ENCODE measurements around the gene LZIC.
"Not testable (repeated sequence)": the region's sequence is repeated elsewhere in the genome, so short reads cannot be mapped to it uniquely, and the experiment has no call there.

Gene LZIC

GRCh38 chr1:9942939-9943788, at the start of gene LZIC, which contains the start of gene NMNAT1:
LZIC (minus strand) TSS chr1:9943391; CDS start chr1:9936619, 6,772 bp downstream.
NMNAT1 (plus strand) TSS chr1:9943475; CDS start chr1:9972074, 28,599 bp downstream.
- peak; percentile 82 to 87 for DNase-seq

- no peak for DNase-seq
Measured at GRCh38 chr1:9992910-9993309, 49.7 kb upstream of the LZIC start.

- DNase-seq: no peak
Measured at GRCh38 chr1:9990944-9991343, 47.8 kb upstream of the LZIC start.

GRCh38 chr1:9989773-9990172, 46.6 kb upstream of the LZIC start:
- DNase-seq: no peak

GRCh38 chr1:9985001-9985400, 41.8 kb upstream of the LZIC start:
- DNase-seq: no peak

- no peak for DNase-seq
Measured at GRCh38 chr1:9984253-9984652, 41.1 kb upstream of the LZIC start.

- no peak for DNase-seq
Measured at GRCh38 chr1:9960706-9961562, 17.7 kb upstream of the LZIC start.

- DNase-seq: no peak
Measured at GRCh38 chr1:9960011-9960410, 16.8 kb upstream of the LZIC start.

- DNase-seq: no peak
Measured at GRCh38 chr1:9957726-9958125, 14.5 kb upstream of the LZIC start.

GRCh38 chr1:9946315-9946714, 3.1 kb upstream of the LZIC start:
- no peak for DNase-seq

- DNase-seq: no peak
Measured at GRCh38 chr1:9942399-9942938, 722 bp downstream of the LZIC start.

GRCh38 chr1:9929431-9930385, 13.5 kb downstream of the LZIC start:
- no peak for DNase-seq

- DNase-seq: no peak
Measured at GRCh38 chr1:9927259-9927658, 15.9 kb downstream of the LZIC start.

GRCh38 chr1:9922342-9922741, 20.8 kb downstream of the LZIC start:
- no peak for DNase-seq

GRCh38 chr1:9920606-9921005, 22.6 kb downstream of the LZIC start:
- no peak for DNase-seq

- no peak for DNase-seq
Measured at GRCh38 chr1:9917901-9918300, 25.3 kb downstream of the LZIC start.

GRCh38 chr1:9917495-9917894, 25.7 kb downstream of the LZIC start:
- DNase-seq: not testable (repeated sequence)

GRCh38 chr1:9916452-9916851, 26.7 kb downstream of the LZIC start:
- DNase-seq: no peak

GRCh38 chr1:9914610-9914937, 28.6 kb downstream of the LZIC start:
- DNase-seq: no peak

GRCh38 chr1:9912264-9912936, 30.8 kb downstream of the LZIC start:
- DNase-seq: no peak

- DNase-seq: peak; percentile 100
Measured at GRCh38 chr1:9910423-9911178, 32.6 kb downstream of the LZIC start.

Measured in stimulated activated CD4-positive, alpha-beta T cell treated with anti-CD3 and anti-CD28 coated beads, Interleukin-4, amount 100 ng/mL, for 4 hours (primary cell).